Tibial nerve (tissue), 4 donors: ENCODE measurements around the gene CPNE1. TPM values are rescaled to one million over a fixed set of nuclear protein-coding genes. Genes with fewer than 3 reads are reported as not detected.

ENCODE experiments used
- DNase-seq, 2 donors: peaks; one replicate each; pipeline ENCODE4 v3.0.0-alpha.2; 2019; ENCODE audit warnings: low spot score in 2 of 2
- H3K27ac ChIP-seq, 4 donors: fragments of 200-600 bp; sonication (generic) in 3 of 4; one replicate each; pipeline ENCODE4 v1.5.1; 2017 to 2019; ENCODE audit warnings: mild to moderate bottlenecking in 1 of 4
- H3K27me3 ChIP-seq, 2 donors: fragments of 200-600 bp; sonication (generic) in 1 of 2; one replicate each; pipeline versions ENCODE4 v1.5.1 to v1.6.0; 2017 to 2019
- H3K36me3 ChIP-seq, 3 donors: fragments of 200-600 bp; sonication (generic); one replicate each; pipeline ENCODE4 v1.5.1; 2018 to 2019
- H3K4me1 ChIP-seq, 4 donors: fragments of 200-600 bp; sonication (generic) in 3 of 4; one replicate each; pipeline ENCODE4 v1.5.1; 2017 to 2019
- H3K4me3 ChIP-seq, 4 donors: fragments of 200-600 bp; sonication (generic) in 3 of 4; one replicate each; pipeline ENCODE4 v1.5.1; 2017 to 2019; ENCODE audit warnings: mild to moderate bottlenecking in 1 of 4, moderate library complexity in 1 of 4
- H3K9me3 ChIP-seq, 4 donors: fragments of 200-600 bp; sonication (generic) in 3 of 4; one replicate each; pipeline ENCODE4 v1.5.1; 2017 to 2019
- CTCF ChIP-seq, 5 experiments: fragments of 200-600 bp in 3 of 5; fragments of 450-650 bp in 2 of 5; sonication (generic) in 3 of 5; IDR thresholded peaks; one replicate each; pipeline ENCODE4 v1.5.1; 2016 to 2019; ENCODE audit warnings: antibody characterized with exemption in 5 of 5, mild to moderate bottlenecking in 3 of 5, moderate library complexity in 2 of 5
- EP300 ChIP-seq, 2 donors: sonication (generic); formaldehyde crosslinking; IDR thresholded peaks; one replicate each; pipeline ENCODE4 v1.6.1; 2017; ENCODE audit warnings: antibody characterized with exemption in 2 of 2, mild to moderate bottlenecking in 1 of 2
- POLR2A ChIP-seq, 2 donors: fragments of 450-650 bp; IDR thresholded peaks; one replicate each; pipeline ENCODE4 v1.6.1; 2017; ENCODE audit warnings: antibody characterized with exemption in 2 of 2, mild to moderate bottlenecking in 2 of 2, moderate library complexity in 2 of 2
- WGBS, 2 donors: methylation state at CpG; one replicate each; pipeline ENCODE4 v1.1.5; 2018; 5-methylcytosine and 5-hydroxymethylcytosine counted together
- total RNA-seq, 4 donors: library from RNA; depleted of rRNA; stranded (reverse); fragments of >200 nt; gene quantifications; one replicate each; pipeline ENCODE4 v1.1.0, GENCODE V29; 2016

Gene CPNE1
- total RNA-seq, 4 donors from 2014 or later: 116 to 151 (median 144) TPM

- WGBS, 2 donors: 94% methylated on average over 15 of the region's 15 CpGs
- no peaks in the 10 kb centered on the region for H3K36me3 ChIP-seq
- no peak overlapping the region for H3K27ac ChIP-seq
- DNase-seq: no peak
- H3K27me3 ChIP-seq: peaks cover 0 to 38% of the 10 kb centered on the region in 2 donors
- H3K4me3 ChIP-seq: no peak overlapping the region
- no peaks in the 10 kb centered on the region for H3K9me3 ChIP-seq
- peaks cover 0 to 20% (median 16%) of the 10 kb centered on the region in 4 donors for H3K4me1 ChIP-seq
- TF ChIP-seq EP300 (IDR thresholded peaks at IDR 0.05): no peak
- no peak for TF ChIP-seq POLR2A (IDR thresholded peaks at IDR 0.05)
- no peak for TF ChIP-seq CTCF (IDR thresholded peaks at IDR 0.05)
Observed at GRCh38 chr20:35602851-35603495, 61.7 kb downstream of the CPNE1 start.

DNA sequence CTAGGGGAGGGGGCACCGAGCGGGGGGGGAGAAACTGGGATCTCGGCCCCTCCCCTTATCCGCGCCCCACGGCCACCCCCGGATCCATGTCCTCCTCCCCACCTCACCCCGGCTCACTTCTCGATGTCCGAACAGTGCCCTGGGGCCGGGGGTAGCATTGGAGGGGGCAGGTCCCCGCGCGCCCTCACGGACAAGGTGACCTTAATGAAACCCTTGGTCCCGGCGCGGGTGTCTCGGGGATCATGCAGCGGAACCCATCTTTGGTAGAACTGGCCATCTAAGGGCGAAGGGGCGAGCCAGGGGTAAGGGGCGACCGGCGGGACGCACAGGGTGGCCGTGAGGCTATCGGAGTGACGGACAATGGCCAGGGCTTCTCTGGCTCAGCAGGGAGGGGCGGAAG lies 62.7 kb downstream of the CPNE1 start:
- TF ChIP-seq EP300 (IDR thresholded peaks at IDR 0.05) (no peak), POLR2A (IDR thresholded peaks at IDR 0.05) (no peak), CTCF (IDR thresholded peaks at IDR 0.05) (no peak)
- Histone ChIP-seq H3K27me3 (peaks cover 0 to 38% of the 10 kb centered on the region in 2 donors), H3K4me1 (peaks cover 0 to 20% (median 16%) of the 10 kb centered on the region in 4 donors), H3K36me3 (no peaks in the 10 kb centered on the region), H3K4me3 (peak overlapping the region; percentile 30 to 56 (median 36)), H3K9me3 (no peaks in the 10 kb centered on the region), H3K27ac (peak overlapping the region in 1 of 4 donors; percentile 46)
- 26 to 42% methylated on average over 15 to 21 of the region's 30 CpGs for WGBS, 2 donors
- no peak for DNase-seq

DNA sequence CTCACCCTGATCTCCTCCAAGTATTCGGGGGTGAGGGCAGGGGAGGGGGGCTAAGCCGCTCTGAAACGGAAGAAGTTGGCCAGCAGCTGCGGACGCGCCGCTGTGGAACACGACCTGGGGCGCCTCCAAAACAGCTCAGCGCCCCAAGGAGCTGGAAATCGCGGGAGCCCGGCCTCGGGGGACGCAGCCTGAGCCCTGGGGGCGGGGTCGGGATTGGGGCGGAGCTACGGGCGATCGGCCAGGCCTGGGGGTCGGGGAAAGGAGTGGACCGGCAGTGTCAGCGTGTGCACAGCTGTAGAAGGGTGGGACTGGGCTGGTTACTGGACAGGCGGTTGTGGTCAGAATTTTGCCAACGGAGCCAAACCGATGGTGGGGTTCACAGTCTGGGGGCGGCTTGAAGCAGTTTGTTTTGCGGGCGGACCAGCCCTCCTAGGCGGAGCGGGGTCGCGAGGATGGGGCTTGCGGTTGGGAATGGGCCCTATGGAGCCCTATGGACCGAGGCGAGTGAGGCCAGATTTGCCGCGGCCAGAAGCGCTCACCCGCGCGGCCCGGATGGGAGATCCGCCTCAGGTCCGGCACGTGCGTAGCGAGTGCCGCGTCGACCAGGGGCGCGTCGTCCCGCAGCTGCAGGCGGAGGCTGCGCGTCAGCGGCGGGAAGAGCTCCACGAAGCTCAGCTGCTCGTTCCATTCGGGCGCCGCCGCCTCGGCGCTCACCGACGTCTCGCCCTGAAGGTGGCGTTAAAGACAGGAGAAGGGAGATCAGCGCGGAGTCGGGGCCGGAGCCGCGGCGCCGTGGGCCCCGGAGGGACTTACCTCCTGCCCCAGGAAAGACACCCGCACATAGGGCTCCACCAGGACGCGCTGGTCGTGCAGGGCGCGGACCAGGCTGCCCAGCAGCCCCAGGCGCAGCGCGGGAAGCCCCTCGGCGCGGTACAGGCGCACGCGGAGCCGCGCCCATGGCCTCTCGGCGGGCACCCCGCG lies 63.4 kb downstream of the CPNE1 start:
- no peak for TF ChIP-seq POLR2A (IDR thresholded peaks at IDR 0.05)
- no peak for TF ChIP-seq EP300 (IDR thresholded peaks at IDR 0.05)
- peak; percentile 38 to 67 (median 52) for TF ChIP-seq CTCF (IDR thresholded peaks at IDR 0.05)
- Histone ChIP-seq H3K27me3 (peaks cover 0 to 38% of the 10 kb centered on the region in 2 donors), H3K4me1 (peaks cover 0 to 20% (median 16%) of the 10 kb centered on the region in 4 donors), H3K27ac (peak overlapping the region in 1 of 4 donors; percentile 46), H3K4me3 (peak overlapping the region; percentile 30 to 56 (median 36)), H3K9me3 (no peaks in the 10 kb centered on the region), H3K36me3 (no peaks in the 10 kb centered on the region)
- DNase-seq: peak in 1 of 2 donors; percentile 55
- 1% methylated on average over 30 to 50 of the region's 103 CpGs for WGBS, 2 donors

GRCh38 chr20:35600176-35600992 lies 64.3 kb downstream of the CPNE1 start:
- WGBS, 2 donors: 22 to 28% methylated on average over 30 to 32 of the region's 34 CpGs
- TF ChIP-seq POLR2A (IDR thresholded peaks at IDR 0.05) (no peak), CTCF (IDR thresholded peaks at IDR 0.05) (no peak)
- peaks cover 0 to 38% of the 10 kb centered on the region in 2 donors for H3K27me3 ChIP-seq

More at GRCh38 chr20:35600176-35600992, 64.3 kb downstream of the CPNE1 start:
- no peaks in the 10 kb centered on the region for H3K36me3 ChIP-seq
- no peak overlapping the region for H3K27ac ChIP-seq
- H3K4me3 ChIP-seq: peak overlapping the region; percentile 30 to 56 (median 36)
- DNase-seq: no peak
- H3K4me1 ChIP-seq: peaks cover 0 to 20% (median 16%) of the 10 kb centered on the region in 4 donors
- no peaks in the 10 kb centered on the region for H3K9me3 ChIP-seq
